ENCODE measurements around the gene KIF1B.

Gene KIF1B

DNA sequence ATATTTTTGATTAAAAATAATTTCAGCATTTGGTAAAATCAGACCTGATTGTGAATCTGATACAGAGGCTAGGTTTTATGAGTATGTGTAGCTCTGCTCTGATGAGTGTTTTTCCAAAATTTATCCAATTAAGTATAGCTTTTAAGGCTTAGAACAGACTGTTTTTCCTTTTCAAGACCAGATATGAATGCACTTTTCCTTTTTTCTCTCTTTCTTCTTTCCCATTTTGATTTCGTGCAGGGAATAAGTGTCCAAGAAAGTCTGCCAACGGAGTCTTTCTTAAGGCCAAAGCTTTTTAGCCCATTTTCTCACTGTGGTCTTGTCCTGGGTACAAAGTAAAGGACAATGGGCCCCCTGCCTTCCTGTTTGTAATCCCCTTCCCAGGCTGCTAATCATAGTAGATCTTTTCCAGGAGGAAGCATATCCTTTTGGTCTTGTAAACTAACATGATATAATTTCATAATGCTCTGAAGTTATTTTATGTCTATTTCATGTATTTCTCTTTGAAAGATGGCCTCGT lies 2.9 kb downstream of the KIF1B start:
- no peak overlapping the region for H3K9ac ChIP-seq (ENCODE audit: low read length)
- H3K9me3 ChIP-seq (ENCODE audit: low read length): no peaks in the 10 kb centered on the region
- H3K4me3 ChIP-seq (ENCODE audit: low read depth, low read length, poor library complexity, severe bottlenecking): no peak overlapping the region
- H2AFZ ChIP-seq (ENCODE audit: low read length): no peak overlapping the region
- no peak for TF ChIP-seq EZH2 (IDR thresholded peaks at IDR 0.05; ENCODE audit: borderline replicate concordance, low read length)
- TF ChIP-seq, protein P1, sequence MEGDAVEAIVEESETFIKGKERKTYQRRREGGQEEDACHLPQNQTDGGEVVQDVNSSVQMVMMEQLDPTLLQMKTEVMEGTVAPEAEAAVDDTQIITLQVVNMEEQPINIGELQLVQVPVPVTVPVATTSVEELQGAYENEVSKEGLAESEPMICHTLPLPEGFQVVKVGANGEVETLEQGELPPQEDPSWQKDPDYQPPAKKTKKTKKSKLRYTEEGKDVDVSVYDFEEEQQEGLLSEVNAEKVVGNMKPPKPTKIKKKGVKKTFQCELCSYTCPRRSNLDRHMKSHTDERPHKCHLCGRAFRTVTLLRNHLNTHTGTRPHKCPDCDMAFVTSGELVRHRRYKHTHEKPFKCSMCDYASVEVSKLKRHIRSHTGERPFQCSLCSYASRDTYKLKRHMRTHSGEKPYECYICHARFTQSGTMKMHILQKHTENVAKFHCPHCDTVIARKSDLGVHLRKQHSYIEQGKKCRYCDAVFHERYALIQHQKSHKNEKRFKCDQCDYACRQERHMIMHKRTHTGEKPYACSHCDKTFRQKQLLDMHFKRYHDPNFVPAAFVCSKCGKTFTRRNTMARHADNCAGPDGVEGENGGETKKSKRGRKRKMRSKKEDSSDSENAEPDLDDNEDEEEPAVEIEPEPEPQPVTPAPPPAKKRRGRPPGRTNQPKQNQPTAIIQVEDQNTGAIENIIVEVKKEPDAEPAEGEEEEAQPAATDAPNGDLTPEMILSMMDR (IDR thresholded peaks at IDR 0.05; ENCODE audit: low read length): no peak
- H3K4me1 ChIP-seq (ENCODE audit: insufficient read depth, low read length, severe bottlenecking): peaks cover 15% of the 10 kb centered on the region
- no peaks in the 10 kb centered on the region for H3K9me2 ChIP-seq (ENCODE audit: low read depth, low read length)
- no peak overlapping the region for H3K27ac ChIP-seq (ENCODE audit: low read depth, low read length, poor library complexity, severe bottlenecking)
- no peak overlapping the region for H3K4me2 ChIP-seq (ENCODE audit: low read length)
- H3F3A ChIP-seq (ENCODE audit: insufficient read depth, low read length): no peaks in the 10 kb centered on the region
- H3K36me3 ChIP-seq (ENCODE audit: insufficient read depth, low read length): no peaks in the 10 kb centered on the region
- H4K20me1 ChIP-seq (ENCODE audit: insufficient read depth, low read length): no peaks in the 10 kb centered on the region
- H3K79me2 ChIP-seq (ENCODE audit: insufficient read depth, low read length): no peaks in the 10 kb centered on the region
- H3K27me3 ChIP-seq (ENCODE audit: insufficient read depth, low read length): peaks cover 5% of the 10 kb centered on the region; the same call in 1 of the 2 replicates

DNA sequence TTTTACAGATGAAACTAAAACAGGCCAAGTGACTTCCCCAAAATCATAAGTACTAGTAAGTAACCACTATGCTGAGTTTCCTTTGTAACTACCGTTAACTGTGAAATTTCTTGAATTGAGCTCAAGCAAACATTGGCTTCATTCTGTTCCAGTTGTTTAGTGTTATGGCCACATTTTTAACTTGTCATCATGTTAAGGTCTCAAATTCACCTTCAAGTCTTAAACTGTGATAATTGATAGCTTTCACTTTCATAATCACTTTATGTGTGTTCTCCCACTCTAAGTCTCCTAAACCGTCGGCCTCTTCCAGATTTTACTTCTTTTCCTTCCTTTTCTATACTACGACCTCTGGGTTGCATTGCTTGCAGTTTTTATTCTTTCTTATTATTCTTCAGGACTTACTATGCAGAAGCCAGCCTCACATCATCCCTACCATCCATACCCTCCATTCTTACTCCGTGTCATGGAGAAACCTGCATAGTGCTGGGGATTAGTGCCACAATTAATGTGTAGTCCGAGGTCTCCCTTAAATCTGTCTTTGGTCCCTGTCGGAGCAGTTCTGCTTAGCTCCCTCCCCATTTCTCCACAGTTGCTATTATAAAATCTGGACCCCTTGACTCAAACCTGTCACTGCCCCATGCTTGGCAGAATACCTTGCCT lies 5.8 kb downstream of the KIF1B start:
- Histone ChIP-seq H3F3A (ENCODE audit: insufficient read depth, low read length) (no peaks in the 10 kb centered on the region), H2AFZ (ENCODE audit: low read length) (no peak overlapping the region), H3K79me2 (ENCODE audit: insufficient read depth, low read length) (no peaks in the 10 kb centered on the region), H3K4me2 (ENCODE audit: low read length) (no peak overlapping the region), H3K9me3 (ENCODE audit: low read length) (no peaks in the 10 kb centered on the region), H3K9me2 (ENCODE audit: low read depth, low read length) (no peaks in the 10 kb centered on the region), H3K27me3 (ENCODE audit: insufficient read depth, low read length) (peaks cover 3% of the 10 kb centered on the region; the same call in 1 of the 2 replicates), H3K4me3 (ENCODE audit: low read depth, low read length, poor library complexity, severe bottlenecking) (no peak overlapping the region), H3K27ac (ENCODE audit: low read depth, low read length, poor library complexity, severe bottlenecking) (no peak overlapping the region), H4K20me1 (ENCODE audit: insufficient read depth, low read length) (no peaks in the 10 kb centered on the region), H3K4me1 (ENCODE audit: insufficient read depth, low read length, severe bottlenecking) (peaks cover 1% of the 10 kb centered on the region), H3K36me3 (ENCODE audit: insufficient read depth, low read length) (no peaks in the 10 kb centered on the region), H3K9ac (ENCODE audit: low read length) (no peak overlapping the region)
- TF ChIP-seq EZH2 (IDR thresholded peaks at IDR 0.05; ENCODE audit: borderline replicate concordance, low read length): no peak
- TF ChIP-seq, protein P1 (IDR thresholded peaks at IDR 0.05; ENCODE audit: low read length): no peak

DNA sequence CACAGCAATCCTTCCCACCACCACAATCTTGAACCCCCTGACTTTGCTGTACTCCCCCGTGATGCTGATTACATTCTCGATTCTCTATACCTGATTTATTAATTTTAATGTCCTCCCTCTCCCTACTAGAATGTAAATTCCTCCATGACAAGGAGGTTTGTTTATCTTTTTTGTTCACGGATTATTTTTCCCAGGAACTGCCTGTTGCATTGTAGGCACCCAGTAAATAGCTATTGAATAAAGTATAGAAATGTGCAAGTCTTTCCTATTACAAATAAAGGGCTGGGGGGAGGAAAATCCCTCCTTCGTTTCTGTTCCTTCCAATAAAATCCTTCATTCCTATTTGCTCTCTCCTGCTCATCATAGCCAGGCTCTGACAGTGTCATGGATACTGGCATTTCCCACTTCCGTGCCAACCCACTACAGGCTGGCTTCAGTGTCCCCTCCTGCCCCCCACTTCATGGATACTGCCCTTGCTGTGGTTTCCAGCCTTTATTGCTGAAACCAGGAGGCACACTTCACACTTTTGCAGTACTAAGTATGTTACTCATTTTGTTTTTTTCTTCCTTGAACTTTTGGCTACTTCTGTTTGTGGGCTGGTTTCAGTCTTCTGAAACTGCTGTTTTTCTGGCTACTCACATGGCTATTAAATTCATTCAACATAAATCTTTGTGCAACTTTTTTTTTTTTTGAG lies 7.5 kb downstream of the KIF1B start:
- H3K9ac ChIP-seq (ENCODE audit: low read length): no peak overlapping the region
- no peaks in the 10 kb centered on the region for H3K4me1 ChIP-seq (ENCODE audit: insufficient read depth, low read length, severe bottlenecking)
- H3K27ac ChIP-seq (ENCODE audit: low read depth, low read length, poor library complexity, severe bottlenecking): no peak overlapping the region
- no peaks in the 10 kb centered on the region for H3F3A ChIP-seq (ENCODE audit: insufficient read depth, low read length)
- H2AFZ ChIP-seq (ENCODE audit: low read length): no peak overlapping the region
- no peak for TF ChIP-seq EZH2 (IDR thresholded peaks at IDR 0.05; ENCODE audit: borderline replicate concordance, low read length)
- TF ChIP-seq, protein P1 (IDR thresholded peaks at IDR 0.05; ENCODE audit: low read length): no peak
- no peaks in the 10 kb centered on the region for H3K27me3 ChIP-seq (ENCODE audit: insufficient read depth, low read length)
- H3K79me2 ChIP-seq (ENCODE audit: insufficient read depth, low read length): no peaks in the 10 kb centered on the region
- H3K9me2 ChIP-seq (ENCODE audit: low read depth, low read length): no peaks in the 10 kb centered on the region
- H3K4me3 ChIP-seq (ENCODE audit: low read depth, low read length, poor library complexity, severe bottlenecking): no peak overlapping the region
- no peaks in the 10 kb centered on the region for H4K20me1 ChIP-seq (ENCODE audit: insufficient read depth, low read length)
- H3K9me3 ChIP-seq (ENCODE audit: low read length): no peaks in the 10 kb centered on the region
- no peak overlapping the region for H3K4me2 ChIP-seq (ENCODE audit: low read length)
- no peaks in the 10 kb centered on the region for H3K36me3 ChIP-seq (ENCODE audit: insufficient read depth, low read length)

Measured in OCI-LY1 (cell line).